ENCODE results near the gene TRIM17. TPM values are rescaled to one million over a fixed set of nuclear protein-coding genes. Genes with fewer than 3 reads are reported as not detected.

Gene TRIM17
- total RNA-seq, 2 donors from 2014 or later = 1.6 to 6.2 TPM

GRCh38 chr1:228385232-228385631 is 31.4 kb downstream of the TRIM17 start:
- Mint-ChIP-seq H3K36me3 (ENCODE audit: insufficient read depth in 2 of 2) (no peaks in the 10 kb centered on the region), H3K27ac (peak overlapping the region; percentile 79), H3K27me3 (ENCODE audit: low read depth) (peaks cover 16% of the 10 kb centered on the region), H3K4me1 (ENCODE audit: low read depth) (no peaks in the 10 kb centered on the region), H3K4me3 (no peak overlapping the region), H3K9me3 (no peaks in the 10 kb centered on the region)
- ATAC-seq (replicated peaks in 1 of 2) (no peak), DNase-seq (no peak)

GRCh38 chr1:228383773-228384172 is 32.9 kb downstream of the TRIM17 start:
- H3K27ac Mint-ChIP-seq = no peak overlapping the region
- H3K9me3 Mint-ChIP-seq = no peaks in the 10 kb centered on the region
- H3K4me3 Mint-ChIP-seq = no peak overlapping the region
- DNase-seq = no peak
- H3K27me3 Mint-ChIP-seq (ENCODE audit: low read depth) = peaks cover 30% of the 10 kb centered on the region
- no peak for ATAC-seq (replicated peaks in 1 of 2)
- H3K36me3 Mint-ChIP-seq (ENCODE audit: insufficient read depth in 2 of 2) = no peaks in the 10 kb centered on the region
- peaks cover 5% of the 10 kb centered on the region for H3K4me1 Mint-ChIP-seq (ENCODE audit: low read depth)

- ATAC-seq (replicated peaks in 1 of 2) = no peak
- DNase-seq = no peak
- Mint-ChIP-seq H3K27me3 (ENCODE audit: low read depth) (peaks cover 31% of the 10 kb centered on the region), H3K4me1 (ENCODE audit: low read depth) (peaks cover 8% of the 10 kb centered on the region), H3K27ac (no peak overlapping the region), H3K4me3 (no peak overlapping the region), H3K9me3 (no peaks in the 10 kb centered on the region), H3K36me3 (ENCODE audit: insufficient read depth in 2 of 2) (no peaks in the 10 kb centered on the region)
Observed at GRCh38 chr1:228381356-228381755, 35.3 kb downstream of the TRIM17 start.

GRCh38 chr1:228379666-228380065 is 37.0 kb downstream of the TRIM17 start:
- Mint-ChIP-seq H3K4me1 (ENCODE audit: low read depth) (peaks cover 8% of the 10 kb centered on the region), H3K27me3 (ENCODE audit: low read depth) (peaks cover 25% of the 10 kb centered on the region), H3K4me3 (peak overlapping the region; percentile 10 to 37), H3K36me3 (ENCODE audit: insufficient read depth in 2 of 2) (no peaks in the 10 kb centered on the region), H3K9me3 (no peaks in the 10 kb centered on the region), H3K27ac (no peak overlapping the region)
- DNase-seq = no peak
- no peak for ATAC-seq (replicated peaks in 1 of 2)

GRCh38 chr1:228378873-228379460 is 37.7 kb downstream of the TRIM17 start:
- DNase-seq = peak in 1 of 2 donors; percentile 8
- H3K4me3 Mint-ChIP-seq = peak overlapping the region; percentile 83 to 91
- H3K27ac Mint-ChIP-seq = no peak overlapping the region
- H3K9me3 Mint-ChIP-seq = no peaks in the 10 kb centered on the region
- peak; percentile 8 to 17 for ATAC-seq (replicated peaks in 1 of 2)
- H3K36me3 Mint-ChIP-seq (ENCODE audit: insufficient read depth in 2 of 2) = no peaks in the 10 kb centered on the region
- peaks cover 25% of the 10 kb centered on the region for H3K27me3 Mint-ChIP-seq (ENCODE audit: low read depth)
- peaks cover 8% of the 10 kb centered on the region for H3K4me1 Mint-ChIP-seq (ENCODE audit: low read depth)

GRCh38 chr1:228378090-228378872 is 38.4 kb downstream of the TRIM17 start:
- peak; percentile 75 to 81 for DNase-seq
- no peaks in the 10 kb centered on the region for H3K36me3 Mint-ChIP-seq (ENCODE audit: insufficient read depth in 2 of 2)
- peaks cover 8% of the 10 kb centered on the region for H3K4me1 Mint-ChIP-seq (ENCODE audit: low read depth)
- H3K27ac Mint-ChIP-seq = no peak overlapping the region
- H3K4me3 Mint-ChIP-seq = peak overlapping the region; percentile 83 to 91
- H3K9me3 Mint-ChIP-seq = no peaks in the 10 kb centered on the region
- peaks cover 25% of the 10 kb centered on the region for H3K27me3 Mint-ChIP-seq (ENCODE audit: low read depth)
- peak; percentile 80 to 82 for ATAC-seq (replicated peaks in 1 of 2)

- ATAC-seq (replicated peaks in 1 of 2) (no peak), DNase-seq (no peak)
- peaks cover 8% of the 10 kb centered on the region for H3K4me1 Mint-ChIP-seq (ENCODE audit: low read depth)
- peak overlapping the region in 1 of 2 donors; percentile 27 for H3K4me3 Mint-ChIP-seq
- H3K9me3 Mint-ChIP-seq = no peaks in the 10 kb centered on the region
- no peaks in the 10 kb centered on the region for H3K36me3 Mint-ChIP-seq (ENCODE audit: insufficient read depth in 2 of 2)
- H3K27me3 Mint-ChIP-seq (ENCODE audit: low read depth) = peaks cover 25% of the 10 kb centered on the region
- no peak overlapping the region for H3K27ac Mint-ChIP-seq
Observed at GRCh38 chr1:228377664-228378089, 39.0 kb downstream of the TRIM17 start.

GRCh38 chr1:228376651-228377631 is 39.7 kb downstream of the TRIM17 start:
- no peaks in the 10 kb centered on the region for H3K9me3 Mint-ChIP-seq
- H3K27me3 Mint-ChIP-seq (ENCODE audit: low read depth) = peaks cover 25% of the 10 kb centered on the region
- H3K4me3 Mint-ChIP-seq = no peak overlapping the region
- H3K36me3 Mint-ChIP-seq (ENCODE audit: insufficient read depth in 2 of 2) = no peaks in the 10 kb centered on the region
- ATAC-seq (replicated peaks in 1 of 2) (no peak), DNase-seq (no peak)
- H3K4me1 Mint-ChIP-seq (ENCODE audit: low read depth) = peaks cover 8% of the 10 kb centered on the region
- no peak overlapping the region for H3K27ac Mint-ChIP-seq

GRCh38 chr1:228376262-228376628 is 40.4 kb downstream of the TRIM17 start:
- Mint-ChIP-seq H3K4me3 (no peak overlapping the region), H3K4me1 (ENCODE audit: low read depth) (peaks cover 8% of the 10 kb centered on the region)

GRCh38 chr1:228375578-228376261 is 40.9 kb downstream of the TRIM17 start:
- H3K4me1 Mint-ChIP-seq (ENCODE audit: low read depth) = peaks cover 8% of the 10 kb centered on the region
- DNase-seq = no peak
- no peak for ATAC-seq (replicated peaks in 1 of 2)
- no peaks in the 10 kb centered on the region for H3K36me3 Mint-ChIP-seq (ENCODE audit: insufficient read depth in 2 of 2)
- no peak overlapping the region for H3K27ac Mint-ChIP-seq
- H3K4me3 Mint-ChIP-seq = no peak overlapping the region
- peaks cover 20% of the 10 kb centered on the region for H3K27me3 Mint-ChIP-seq (ENCODE audit: low read depth)
- H3K9me3 Mint-ChIP-seq = no peaks in the 10 kb centered on the region

More at GRCh38 chr1:228376262-228376628, 40.4 kb downstream of the TRIM17 start:
- peaks cover 25% of the 10 kb centered on the region for H3K27me3 Mint-ChIP-seq (ENCODE audit: low read depth)
- no peaks in the 10 kb centered on the region for H3K9me3 Mint-ChIP-seq
- DNase-seq (no peak), ATAC-seq (replicated peaks in 1 of 2) (no peak)
- H3K36me3 Mint-ChIP-seq (ENCODE audit: insufficient read depth in 2 of 2) = no peaks in the 10 kb centered on the region
- H3K27ac Mint-ChIP-seq = no peak overlapping the region

- H3K36me3 Mint-ChIP-seq (ENCODE audit: insufficient read depth in 2 of 2) = no peaks in the 10 kb centered on the region
- ATAC-seq (replicated peaks in 1 of 2) = no peak
- H3K27me3 Mint-ChIP-seq (ENCODE audit: low read depth) = peaks cover 13% of the 10 kb centered on the region
- H3K4me3 Mint-ChIP-seq = no peak overlapping the region
- no peak overlapping the region for H3K27ac Mint-ChIP-seq
- H3K4me1 Mint-ChIP-seq (ENCODE audit: low read depth) = peaks cover 8% of the 10 kb centered on the region
- no peaks in the 10 kb centered on the region for H3K9me3 Mint-ChIP-seq
- no peak for DNase-seq
Observed at GRCh38 chr1:228374711-228375577, 41.7 kb downstream of the TRIM17 start.

All from activated T-cell treated with anti-CD3 and anti-CD28 coated beads, Interleukin-2, amount 50 U/mL, for 72 hours (primary cell).